GM18502 (cell line): ENCODE results near the gene PUSL1.

Experiments
- ATAC-seq: cut with Tn5 transposase; IDR thresholded peaks from one replicate; pipeline ENCODE4 v1.9.1; 2021; ENCODE audit warnings: mild to moderate bottlenecking; ENCODE audit not compliant: unreplicated experiment, poor library complexity

PUSL1 gene

DNA sequence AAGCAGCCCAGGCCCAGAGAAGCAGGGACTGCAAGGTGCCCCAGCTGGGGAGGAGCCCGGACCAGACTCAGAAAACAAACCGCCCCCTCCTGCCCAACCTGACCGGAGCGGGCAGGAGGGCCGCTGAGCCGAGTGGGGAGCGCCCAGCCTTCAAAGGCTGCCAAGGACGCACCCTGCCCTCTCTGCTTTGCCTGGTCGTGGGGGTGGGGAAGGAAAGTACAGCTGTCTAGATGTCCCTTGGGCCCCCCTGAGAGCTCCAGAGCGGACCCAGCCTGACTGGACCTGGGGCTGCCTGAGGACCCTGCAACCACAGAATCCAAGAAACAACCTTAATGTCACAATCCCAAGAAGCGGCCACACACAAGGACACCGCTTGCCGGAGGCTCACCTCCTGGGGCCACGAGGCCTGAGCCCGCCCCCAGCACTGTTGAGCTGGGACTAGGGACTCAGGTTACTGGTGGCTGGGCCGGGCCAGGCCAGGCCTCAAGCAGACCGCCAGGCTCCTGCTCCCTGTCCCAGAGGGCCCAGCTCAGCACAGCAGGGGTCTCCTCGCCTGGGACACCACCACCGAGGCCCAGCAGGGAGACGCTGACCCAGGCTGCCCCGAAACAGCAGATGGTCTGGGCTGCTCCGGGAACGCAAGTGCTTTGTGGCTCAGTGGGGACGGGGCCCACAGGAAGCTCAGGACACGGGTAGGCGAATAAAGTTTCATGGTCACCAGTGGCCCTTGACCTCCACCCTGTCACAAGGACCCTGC is 39.4 kb downstream of the PUSL1 start:
- no peak for ATAC-seq

GRCh38 chr1:1348420-1349255 is 40.2 kb downstream of the PUSL1 start:
- ATAC-seq, result peak; percentile 38

DNA sequence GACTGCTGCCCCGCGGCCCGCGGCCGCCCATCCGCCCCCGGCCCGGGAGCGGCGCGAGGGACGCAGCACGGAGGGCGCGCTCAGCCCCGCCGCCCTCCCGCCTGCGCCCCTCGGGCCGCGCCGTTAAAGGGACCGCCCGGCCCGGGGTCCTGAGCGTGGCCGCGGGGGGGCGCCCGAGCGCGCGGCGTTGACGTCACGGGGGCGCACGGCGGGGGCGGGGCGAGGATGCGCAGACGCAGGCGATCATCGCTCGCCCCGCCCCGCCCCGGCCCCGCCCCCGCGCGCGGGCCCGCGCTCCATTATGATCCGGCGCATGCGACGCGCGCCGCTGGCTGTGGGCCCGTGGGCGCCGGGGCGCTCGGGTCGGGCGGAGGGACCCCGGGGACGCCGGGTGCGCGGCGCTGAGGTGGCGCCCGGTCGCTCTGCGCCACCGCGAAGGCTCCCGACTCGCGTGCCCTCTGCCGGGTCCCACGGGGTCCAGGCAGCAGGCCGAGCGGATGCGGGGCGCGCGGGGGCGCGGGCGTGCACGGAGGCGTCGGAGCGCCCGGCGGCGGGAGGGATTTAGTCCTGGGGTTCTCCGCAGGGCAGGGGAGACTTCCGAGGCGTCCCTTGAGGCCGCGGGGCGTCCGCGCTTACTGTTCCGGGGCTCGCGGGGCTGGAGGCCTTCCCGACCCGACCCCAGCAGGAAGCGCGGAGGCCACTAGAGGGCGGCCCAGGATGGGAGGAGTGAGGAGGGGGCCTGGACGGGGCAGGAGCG is 41.0 kb downstream of the PUSL1 start, which contains the start of gene DVL1:
TSS of gene DVL1 (minus strand) at position 163 of the 757 bp plus-strand sequence. CDS start 353 bp downstream, outside the sequence.
- ATAC-seq, result peak; percentile 62

- no peak for ATAC-seq
Measured at GRCh38 chr1:1351511-1352427, 43.4 kb downstream of the PUSL1 start.

DNA sequence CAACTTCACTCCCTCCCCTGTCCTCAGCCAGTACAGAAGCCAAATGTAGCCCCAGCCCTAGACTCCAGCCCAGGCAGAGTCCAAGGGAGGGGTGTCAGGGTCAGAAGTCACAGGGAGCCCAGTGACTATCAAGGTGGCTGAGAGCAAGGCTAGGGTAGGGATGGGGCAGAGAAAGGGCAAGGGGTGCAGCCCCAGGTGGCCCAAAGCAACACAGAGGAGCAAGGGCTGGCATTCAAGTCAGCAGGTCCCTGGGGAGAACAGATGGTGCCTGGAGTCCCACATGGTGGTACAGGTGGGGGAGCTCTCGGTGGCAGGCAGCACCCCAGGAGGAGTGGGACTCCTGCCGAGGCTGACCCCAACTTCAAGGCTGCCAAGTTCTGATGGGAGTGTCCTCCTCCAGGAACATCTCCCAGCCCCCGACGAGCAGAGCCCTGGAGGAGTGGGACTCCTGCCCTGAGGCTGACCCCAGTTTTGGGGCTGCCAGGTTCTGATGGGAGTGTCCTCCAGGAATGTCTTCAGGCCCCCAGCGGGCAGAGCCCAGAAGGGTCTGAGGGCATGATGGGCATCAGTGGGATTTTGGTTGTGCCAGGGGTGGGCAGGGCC is 44.5 kb downstream of the PUSL1 start:
- no peak for ATAC-seq

DNA sequence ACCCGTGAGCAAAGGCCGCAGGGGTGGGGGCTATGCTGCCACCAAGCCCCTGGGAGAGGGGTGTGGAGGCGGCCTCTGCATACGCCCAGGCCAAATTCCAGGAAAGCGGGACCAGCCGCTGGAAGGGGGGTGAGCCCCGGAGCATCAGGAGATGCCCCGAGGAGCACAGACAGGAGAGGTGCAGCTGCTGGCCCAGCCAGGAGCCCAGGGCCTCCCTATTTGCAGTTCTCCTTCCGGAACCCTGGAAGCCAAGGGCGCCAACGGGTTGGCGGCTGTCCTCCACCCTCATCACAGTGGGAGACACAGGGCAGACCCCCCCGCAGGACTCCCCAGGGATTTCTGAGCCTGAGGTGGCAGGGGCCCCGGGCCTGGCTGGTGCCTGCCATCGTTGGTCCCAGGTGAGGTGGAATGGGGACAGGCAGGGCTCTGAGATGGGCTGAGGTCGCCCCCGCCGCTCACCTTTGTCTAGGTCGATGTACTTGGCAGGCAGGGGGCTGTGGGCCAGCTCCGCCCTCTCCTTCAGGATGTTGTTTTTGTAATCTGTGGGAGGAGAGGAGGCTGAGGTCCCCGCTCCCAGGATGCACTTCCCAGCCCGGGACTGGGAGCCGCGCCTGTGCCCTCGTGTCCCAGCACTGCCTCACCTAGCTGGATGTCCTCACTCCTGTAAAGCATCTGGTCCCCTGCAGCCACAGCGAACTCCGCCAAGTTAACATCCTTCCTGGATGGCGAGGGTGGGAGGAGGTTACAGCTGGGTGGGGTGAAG is 45.2 kb downstream of the PUSL1 start:
- no peak for ATAC-seq

- no peak for ATAC-seq
Measured at GRCh38 chr1:1354271-1355247, 46.2 kb downstream of the PUSL1 start.

GRCh38 chr1:1355416-1355815 is 47.0 kb downstream of the PUSL1 start:
- ATAC-seq, result no peak

- ATAC-seq, result no peak
Measured at GRCh38 chr1:1356166-1356795, 47.9 kb downstream of the PUSL1 start.

GRCh38 chr1:1356796-1357401 is 48.5 kb downstream of the PUSL1 start:
- no peak for ATAC-seq

GRCh38 chr1:1357871-1358432 is 49.6 kb downstream of the PUSL1 start:
- ATAC-seq, result no peak

DNA sequence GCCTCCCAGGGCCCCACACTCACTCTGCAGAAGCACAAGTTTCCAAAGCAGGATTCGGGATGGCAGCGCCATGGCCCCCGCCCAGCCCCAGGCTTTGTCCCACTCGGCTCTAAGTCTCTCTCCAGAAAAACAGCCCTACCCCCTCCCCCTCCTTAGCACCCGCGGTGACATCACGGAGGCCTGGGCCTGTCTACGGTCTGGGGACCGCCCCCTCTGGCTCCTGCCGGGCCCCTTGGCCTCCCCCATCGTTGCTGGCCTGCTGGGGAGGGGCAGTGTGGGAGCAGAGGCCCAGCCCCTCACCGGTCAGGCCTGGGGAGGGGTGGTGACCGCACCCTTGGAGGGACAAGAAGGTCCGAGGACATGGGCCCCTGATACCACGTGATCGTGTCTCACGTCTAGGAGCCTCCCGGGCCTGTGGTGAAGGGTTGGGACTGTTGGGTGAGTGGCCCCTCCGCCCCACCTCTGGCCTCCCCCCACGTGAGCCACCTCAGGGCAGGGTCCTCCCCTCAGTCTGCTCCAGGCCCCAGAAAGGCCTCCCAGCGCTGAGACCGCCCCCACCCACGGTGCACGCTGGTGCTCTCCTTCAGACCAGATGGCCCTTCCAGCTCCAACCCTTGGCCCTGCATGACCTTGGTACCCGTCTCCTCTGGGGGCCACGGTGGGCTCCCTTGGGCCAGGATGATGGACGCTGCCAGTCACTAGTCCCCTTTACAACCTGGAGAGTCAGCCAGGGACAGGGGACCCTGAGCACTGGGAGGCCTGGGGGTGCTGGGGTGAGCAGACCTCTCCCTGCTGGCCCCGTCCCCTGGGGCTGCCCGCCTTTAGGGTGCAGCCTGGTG is 50.3 kb downstream of the PUSL1 start, which contains the start of gene MXRA8:
TSS of gene MXRA8 (minus strand) at position 123 of the 839 bp plus-strand sequence. CDS start at position 72, 51 bp downstream.
- no peak for ATAC-seq

DNA sequence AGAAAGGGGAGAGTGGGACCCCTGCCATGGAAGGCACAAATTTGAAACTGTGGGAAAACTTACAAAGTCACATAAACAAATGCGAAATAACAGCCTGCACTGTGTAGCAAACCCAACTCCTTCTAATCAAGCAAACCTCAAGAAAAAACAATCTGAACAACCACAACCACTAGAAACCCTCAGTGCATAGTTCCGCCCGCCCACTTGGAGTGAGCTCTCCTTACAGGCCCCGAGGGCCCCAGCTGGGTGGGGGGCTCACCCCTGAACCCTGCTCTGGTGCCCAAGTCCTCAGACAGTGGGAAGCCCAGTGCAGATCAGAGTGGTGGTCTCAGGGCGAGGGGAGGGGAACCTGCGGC is 50.9 kb downstream of the PUSL1 start:
- ATAC-seq, result no peak

- no peak for ATAC-seq
Measured at GRCh38 chr1:1359664-1360468, 51.5 kb downstream of the PUSL1 start.
